ENCODE results near the gene ZNF397.

The ZNF397 gene

DNA sequence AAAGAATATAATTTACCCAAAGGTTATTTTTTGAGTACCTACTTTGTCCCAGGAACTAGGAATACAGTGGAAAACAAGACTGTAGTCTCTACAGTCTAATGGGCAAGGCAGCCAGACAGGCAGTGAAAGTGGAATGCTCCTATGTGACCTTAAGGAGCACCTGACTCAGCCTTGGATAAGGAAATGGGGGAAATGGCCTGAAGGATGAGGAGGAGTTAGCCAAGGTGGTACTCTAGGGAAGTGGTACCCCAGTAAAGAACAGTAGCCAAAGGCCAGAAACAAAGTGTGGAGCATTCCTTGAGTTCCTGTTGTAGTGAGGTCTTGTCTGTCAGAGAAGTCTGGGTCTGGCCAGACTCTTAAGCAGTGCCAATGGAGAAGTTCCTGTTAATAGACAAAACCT lies 6.0 kb downstream of the ZNF397 start:
- DNase-seq (ENCODE audit: low spot score) = no peak

DNA sequence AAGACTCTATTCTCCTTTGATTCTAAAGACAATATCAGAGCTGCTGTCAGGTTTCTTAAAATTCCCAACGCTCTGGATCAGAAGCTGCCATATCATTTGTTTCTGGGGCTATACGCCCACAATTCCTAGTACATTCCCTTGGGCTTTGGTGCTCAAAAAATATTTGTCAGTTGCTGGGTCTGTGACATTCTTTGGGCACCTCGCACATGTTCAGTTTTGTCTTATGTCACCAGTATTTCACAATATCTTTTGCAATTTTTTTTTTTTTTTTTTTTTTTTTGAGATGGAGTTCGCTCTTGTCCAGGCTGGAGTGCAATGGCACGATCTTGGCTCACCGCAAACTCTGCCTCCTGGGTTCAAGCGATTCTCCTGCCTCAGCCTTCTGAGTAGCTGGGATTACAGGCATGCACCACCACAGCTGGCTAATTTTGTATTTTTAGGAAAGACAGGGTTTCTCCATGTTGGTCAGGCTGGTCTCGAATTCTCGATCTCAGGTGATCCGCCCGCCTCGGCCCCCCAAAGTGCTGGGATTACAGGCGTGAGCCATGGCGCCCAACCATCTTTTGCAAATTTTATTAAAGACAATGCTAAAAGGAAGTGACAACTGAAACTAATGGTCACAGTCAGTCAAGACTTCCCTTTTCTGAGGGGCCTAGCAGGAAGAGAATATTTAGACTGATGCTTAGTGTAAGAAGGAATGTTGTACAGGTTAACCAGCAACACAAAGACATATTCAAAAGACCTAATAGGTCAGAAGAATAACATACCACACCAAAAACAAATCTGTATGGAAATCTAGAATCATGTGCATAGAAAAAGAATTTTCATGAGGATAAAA lies 6.8 kb downstream of the ZNF397 start:
- DNase-seq (ENCODE audit: low spot score) = no peak

DNA sequence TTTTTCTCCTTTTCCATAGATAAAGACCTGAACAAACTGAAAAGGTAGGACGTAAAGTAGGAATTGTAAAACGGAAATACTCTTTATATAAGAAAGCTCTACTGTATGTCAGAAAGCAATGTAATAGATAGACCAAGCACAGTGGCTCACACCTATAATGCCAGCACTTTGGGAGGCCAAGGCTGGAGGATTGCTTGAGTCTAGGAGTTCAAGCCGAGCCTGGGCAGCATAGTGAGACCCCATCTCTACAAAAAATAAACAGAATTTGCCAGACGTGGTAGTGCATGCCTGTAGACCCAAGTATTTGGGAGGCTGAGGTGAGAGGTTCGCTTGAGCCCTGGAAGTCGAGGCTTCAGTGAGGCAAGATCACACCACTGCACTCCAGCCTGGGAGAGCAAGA lies 7.6 kb downstream of the ZNF397 start:
- DNase-seq (ENCODE audit: low spot score) = no peak

DNA sequence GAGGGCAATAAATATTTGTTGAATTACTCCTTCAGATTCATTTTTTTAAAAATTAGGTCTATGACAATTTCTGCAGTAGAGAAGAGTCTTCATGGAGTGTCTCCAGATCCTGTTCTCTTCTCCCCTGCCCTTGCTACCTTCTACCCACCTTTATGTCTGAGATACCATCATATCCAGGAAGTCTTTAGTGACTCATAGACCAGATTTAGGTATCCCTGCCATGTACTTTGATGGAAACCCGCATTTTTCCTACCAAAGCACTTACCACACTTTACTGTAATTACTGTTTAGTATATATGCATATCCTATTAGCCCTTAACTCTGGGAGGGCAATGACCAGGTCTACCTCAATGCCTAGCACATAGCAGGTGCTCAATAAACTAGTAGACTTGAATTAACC lies 11.6 kb downstream of the ZNF397 start:
- DNase-seq (ENCODE audit: low spot score) = no peak

DNA sequence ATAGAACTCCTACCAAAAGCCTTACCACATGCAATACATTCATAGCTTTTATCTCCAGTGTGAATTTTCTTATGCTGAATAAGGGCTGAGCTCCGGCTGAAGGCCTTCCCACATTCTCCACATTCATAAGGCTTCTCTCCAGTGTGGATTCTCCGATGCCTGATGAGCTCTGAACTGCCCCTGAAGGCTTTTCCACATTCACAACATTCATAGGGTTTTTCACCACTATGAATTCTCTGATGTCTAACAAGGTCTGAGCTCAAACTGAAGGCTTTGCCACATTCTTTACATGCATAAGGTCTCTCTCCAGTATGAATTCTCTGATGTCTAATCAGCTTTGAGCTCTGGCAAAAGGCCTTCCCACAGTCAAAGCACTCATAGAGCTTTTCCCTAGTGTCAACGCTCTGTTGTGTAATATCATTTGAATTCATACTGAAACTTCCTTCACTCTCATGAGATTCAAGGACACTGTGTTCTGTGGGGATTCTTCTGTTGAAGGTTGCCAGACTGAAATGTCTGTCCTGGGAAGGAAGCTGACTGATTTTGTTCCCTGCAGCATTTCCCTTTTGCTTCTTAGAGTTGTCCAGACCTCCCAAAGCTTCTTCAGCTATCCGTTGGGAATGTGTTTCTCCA lies 12.9 kb downstream of the ZNF397 start:
- DNase-seq (ENCODE audit: low spot score) = no peak

DNA sequence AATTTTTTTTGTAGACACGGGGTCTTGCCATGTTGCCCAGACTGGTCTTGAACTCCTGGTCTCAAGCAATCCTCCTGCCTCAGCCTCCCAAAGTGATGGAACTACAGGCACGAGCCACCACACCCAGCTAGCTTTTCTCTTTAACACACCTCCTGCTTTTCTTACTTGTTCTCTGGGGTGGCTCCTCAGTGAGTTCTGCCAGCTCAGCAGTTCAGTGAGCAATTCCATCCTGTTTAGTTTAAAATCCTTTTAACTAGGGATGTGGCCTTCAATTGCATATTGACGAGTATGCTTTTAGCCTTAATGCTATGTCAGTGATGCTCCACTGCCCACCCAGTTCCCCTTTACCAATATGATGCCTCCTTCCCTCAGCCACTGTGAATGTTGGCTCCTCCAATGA lies 16.1 kb downstream of the ZNF397 start:
- no peak for DNase-seq (ENCODE audit: low spot score)

DNA sequence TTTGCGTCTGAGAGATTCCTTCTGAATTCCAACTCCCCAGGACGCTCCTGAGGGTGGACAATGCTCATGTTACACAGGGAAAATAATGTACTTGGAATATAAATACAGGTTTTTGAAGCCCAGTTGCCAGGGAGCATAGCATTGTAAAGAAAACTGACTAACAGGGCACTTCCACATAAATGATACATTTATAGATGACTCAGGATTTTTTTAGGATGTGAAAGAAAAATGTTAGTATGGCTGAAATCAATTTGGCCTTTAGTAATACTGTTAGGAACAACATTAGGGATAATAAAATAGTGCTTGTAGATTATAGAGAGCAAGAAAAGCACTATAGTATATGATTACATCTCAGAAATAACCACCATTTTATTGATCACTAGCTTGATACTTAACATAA lies 23.6 kb downstream of the ZNF397 start:
- no peak for DNase-seq (ENCODE audit: low spot score)

DNA sequence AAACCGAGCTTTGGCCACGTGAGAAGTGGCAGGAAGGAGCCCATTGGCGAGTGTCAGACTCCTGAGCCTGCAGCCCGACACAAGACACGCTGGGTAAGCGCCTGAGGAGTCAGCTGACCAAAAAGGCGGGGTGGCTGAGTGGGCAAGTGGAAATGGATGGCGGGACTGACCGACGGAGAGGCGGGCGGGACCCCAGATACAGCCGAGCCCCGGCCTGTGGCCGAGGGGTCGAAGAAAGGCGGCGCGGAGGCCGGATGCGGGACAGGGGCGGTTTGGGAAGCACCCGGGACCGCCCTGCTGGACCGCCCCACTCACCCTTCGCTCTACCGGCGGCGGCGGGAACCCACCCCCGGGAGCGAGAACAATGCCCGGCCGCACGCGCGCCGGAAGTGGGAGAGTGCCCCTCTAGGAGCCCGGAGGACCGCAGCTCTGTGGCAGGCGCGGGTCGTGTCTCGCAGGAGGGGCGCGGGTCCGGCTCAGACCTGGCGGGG lies 26.4 kb downstream of the ZNF397 start:
- DNase-seq (ENCODE audit: low spot score) = no peak

DNA sequence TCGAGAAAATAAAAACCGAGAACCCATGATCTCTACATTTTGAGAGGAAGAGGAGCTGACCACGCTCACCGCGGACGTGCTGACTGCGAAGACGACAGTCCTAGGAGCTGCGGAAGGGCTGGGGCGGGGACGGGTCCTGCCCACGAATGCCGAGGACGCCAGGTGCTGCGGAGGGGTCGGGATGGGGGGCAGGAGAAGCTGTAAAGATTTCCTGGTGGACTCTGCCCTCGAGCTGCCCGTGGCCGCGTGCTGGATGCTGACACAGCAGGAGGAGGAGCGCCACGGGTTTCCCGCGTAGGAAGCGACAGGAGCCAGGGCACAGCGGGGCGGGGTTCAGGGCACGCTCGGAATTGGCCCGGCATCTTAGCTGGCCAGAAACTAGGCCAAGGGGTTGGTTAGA lies 27.0 kb downstream of the ZNF397 start:
- DNase-seq (ENCODE audit: low spot score) = no peak

DNA sequence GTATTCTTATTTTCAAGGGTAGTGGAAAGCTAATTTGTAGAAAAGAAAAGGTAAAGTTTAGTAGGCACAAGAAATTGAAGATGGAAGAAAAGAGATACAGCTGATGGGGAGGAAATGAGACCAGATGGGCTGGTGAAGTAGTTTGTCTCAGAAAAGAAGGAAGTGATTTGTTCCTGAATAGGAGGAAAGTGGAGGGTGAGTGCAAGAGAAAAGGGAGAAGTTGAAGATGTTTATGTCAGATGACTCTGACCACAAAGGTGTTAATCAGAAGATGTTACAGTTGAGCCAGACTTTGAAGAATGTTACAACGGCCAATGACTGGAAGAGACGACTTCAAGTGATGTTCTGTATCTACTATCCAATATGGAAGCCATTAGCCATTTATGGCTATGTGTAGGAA lies 28.0 kb downstream of the ZNF397 start:
- no peak for DNase-seq (ENCODE audit: low spot score)

DNA sequence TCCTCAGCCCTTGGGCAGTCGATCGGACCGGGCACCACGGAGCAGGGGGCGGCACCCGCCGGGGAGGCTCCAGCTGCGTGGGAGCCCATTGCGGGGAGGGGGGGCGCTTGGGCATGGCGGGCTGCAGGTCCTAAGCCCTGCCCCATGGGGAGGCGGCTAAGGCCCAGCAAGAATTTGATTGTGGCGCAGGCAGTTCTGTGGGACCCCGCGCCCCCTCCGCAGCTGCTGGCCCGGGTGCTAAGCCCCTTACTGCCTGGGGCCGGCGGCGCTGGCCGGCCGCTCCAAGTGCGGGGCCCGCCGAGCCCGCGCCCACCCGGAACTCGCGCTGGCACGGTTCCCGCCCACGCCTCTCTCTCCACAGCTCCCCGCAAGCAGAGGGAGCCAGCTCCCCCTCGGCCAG lies 30.8 kb downstream of the ZNF397 start:
- DNase-seq (ENCODE audit: low spot score) = no peak

DNA sequence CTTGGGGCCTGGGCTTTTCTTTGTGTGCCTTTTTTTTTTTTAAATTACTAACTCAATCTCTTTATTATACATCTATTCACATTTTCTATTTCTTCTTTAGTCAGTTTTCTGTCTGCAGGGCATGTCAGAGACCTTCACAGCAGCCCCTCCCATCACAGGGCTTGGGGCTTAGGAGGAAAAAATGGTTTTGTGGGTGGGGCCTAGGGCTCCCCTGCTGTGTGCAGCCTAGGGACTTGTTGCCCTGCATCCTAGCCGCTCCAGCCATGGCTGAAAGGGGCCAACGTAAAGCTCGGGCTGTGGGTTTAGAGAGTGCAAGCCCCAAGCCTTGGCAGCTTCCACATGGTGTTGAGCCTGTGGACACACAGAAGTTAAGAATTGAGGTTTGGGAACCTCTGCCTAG lies 35.4 kb downstream of the ZNF397 start:
- no peak for DNase-seq (ENCODE audit: low spot score)

DNA sequence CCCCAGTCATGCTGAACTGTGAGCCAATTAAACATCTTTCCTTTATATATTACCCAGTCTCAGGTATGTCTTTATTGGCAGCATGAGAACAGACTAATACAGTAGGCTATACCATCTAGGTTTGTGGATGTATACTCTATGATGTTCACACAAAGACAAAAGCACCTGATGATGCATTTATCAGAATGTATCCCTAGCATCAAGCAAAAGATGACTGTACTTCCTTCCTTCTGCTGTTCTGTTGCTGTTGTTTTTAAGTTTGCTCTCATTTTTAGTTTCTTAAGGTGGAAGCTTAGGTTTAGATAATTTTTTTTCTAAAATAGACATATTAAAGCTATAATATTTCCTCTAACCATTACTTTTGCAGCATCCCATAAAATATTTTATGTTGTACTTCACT lies 36.8 kb downstream of the ZNF397 start:
- DNase-seq (ENCODE audit: low spot score) = no peak

DNA sequence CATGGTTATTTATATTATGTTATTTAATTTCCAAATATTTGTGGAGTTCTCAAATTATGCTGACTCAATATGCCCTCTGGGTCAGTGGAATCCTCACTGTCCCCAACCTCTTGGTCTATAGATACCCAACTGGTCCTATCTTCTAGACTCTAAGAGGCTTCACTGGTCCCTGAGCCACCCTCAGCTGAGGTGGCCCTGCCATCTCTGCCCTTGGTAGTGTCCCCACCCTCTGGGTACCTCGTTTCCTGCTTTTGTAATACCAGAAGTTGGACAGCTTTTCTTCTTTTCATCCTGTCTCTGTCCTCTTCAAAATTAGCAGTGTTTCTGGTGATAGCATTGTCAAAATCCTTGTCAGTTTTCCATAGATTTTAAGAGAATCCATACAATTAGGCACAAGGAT lies 37.3 kb downstream of the ZNF397 start:
- DNase-seq (ENCODE audit: low spot score) = no peak

DNA sequence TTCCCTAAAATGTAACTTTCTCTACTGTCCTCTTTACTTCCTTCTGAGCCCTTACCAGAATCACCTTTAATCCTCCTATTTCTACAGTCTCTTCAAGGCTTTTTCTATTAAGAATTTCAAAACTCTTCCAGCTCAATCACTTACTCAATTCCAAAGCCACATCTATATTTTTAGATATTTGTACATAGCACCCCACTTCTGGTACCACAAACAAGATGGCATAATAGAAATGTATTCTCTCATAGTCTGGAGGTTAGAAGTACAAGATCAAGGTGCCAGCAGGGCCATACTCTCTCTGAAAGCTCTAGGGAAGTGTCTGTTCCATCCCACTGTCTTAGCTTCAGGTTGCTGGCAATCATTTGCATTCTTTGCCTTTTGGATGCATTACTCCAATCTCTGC lies 38.1 kb downstream of the ZNF397 start:
- DNase-seq (ENCODE audit: low spot score) = no peak

DNA sequence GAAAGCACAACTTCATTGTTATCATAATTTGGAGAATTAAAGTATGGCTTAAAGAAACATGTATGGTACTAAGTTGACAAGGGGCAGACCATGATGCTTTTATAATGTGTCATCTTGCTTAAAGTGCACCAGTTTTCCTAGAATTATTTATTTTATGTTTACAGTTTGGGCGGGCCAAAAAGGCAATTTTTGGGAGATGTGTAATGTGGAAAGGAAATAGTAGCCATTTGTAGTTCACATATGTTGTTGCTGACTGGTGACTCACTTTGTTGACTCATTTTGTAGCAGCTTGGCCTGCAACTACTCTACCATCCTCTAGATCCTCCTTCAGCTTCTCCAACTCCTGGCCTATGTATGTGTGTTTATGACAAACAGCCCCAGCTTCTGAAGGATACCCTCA lies 41.5 kb downstream of the ZNF397 start:
- DNase-seq (ENCODE audit: low spot score) = no peak

DNA sequence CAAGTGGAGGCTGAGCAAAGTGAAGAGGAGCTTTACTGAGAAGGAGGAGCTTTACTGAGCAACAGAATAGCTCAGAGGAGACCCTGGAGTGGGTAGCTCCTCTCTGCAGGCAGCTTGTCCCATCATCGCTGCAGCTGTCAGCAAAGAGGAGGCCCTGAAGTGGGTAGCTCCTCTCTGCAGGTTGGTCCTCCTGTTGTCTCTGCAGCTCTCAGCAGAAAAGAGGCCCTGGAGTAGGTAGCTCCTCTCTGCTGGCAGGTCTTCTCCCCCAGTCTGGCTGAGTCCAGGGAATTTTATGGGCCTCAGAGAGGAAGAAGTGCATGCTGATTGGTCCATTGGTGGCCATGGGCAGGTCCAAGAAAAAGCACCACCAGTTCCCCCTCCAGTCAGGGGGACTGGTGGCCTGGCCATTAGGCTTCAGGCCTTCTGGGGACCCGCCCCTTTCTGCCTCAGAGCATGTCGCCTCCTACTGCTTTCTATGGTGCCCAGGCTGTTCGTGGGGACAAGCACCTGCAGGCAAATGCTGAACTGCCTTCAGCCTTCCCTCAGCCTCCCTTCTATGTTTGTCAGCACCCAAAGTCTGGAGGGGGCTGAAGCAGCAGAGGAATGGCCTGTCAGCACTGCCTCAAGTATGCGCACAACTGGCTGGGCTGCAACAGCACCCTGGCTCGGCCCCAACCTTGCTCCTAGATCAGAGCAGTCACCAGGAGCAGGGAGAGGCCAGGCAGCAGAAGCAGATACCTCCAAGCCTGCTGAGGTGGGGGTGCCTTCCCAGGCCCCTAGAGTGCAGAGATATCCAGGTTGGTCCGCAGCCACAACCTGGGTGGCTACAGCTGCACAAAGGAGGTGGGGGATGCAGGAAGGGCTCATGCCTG lies 43.3 kb downstream of the ZNF397 start:
- DNase-seq (ENCODE audit: low spot score) = no peak

DNA sequence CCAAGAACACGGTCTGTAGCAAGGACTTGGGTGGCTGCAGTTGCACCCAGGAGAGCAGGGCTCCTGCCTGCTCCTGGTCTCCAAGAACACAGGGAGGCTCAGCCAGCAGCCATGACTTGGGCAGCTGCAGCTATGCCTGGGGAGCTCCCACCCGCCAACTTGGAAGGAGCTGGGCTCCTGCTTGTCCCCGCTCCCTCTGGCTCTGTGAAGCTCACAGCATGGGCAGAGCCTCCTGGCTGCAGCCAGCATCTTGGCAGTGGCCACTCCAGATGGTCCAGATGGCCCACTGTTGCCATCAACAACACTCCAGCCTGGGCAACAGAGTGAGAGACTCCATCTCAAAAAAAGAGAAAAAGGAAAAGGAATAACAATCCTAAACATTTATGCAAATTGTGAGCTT lies 44.0 kb downstream of the ZNF397 start:
- no peak for DNase-seq (ENCODE audit: low spot score)

DNA sequence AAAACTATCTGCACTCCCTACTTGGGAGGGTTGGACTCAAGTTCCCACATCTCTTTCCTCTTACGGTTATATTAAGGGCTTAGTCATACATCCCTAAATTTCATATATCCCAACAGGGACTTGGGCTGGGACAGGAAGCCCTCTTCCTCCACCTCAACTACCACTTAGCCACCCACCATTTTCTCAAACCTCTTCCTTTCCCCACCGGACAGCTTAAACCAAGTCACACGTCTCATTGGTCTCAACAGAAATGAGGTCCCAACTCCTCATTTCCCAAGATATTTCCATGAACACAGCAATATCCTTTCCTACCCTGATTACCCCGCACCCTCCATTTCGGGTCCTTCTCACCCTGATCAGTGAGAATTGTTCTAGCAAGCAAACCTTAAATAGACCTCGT lies 48.5 kb downstream of the ZNF397 start:
- DNase-seq (ENCODE audit: low spot score) = no peak

DNA sequence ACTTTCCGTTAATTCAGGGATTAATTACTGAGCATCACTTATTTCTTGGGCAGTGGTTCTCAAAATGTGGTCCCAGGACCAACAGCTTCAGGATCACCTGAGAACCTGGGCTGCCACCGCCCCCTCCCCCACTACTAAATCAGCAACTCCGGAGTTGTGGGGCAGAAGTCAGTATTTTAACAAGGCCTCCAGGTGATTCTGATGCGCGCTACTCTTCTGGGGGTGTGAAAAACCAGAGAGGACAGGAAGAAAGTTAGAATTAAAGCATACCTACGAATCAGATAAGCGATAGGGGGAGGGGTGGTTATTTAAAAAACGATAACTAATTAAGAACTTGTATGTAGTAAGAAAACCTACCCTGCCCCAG lies 48.9 kb downstream of the ZNF397 start:
- no peak for DNase-seq (ENCODE audit: low spot score)

DNA sequence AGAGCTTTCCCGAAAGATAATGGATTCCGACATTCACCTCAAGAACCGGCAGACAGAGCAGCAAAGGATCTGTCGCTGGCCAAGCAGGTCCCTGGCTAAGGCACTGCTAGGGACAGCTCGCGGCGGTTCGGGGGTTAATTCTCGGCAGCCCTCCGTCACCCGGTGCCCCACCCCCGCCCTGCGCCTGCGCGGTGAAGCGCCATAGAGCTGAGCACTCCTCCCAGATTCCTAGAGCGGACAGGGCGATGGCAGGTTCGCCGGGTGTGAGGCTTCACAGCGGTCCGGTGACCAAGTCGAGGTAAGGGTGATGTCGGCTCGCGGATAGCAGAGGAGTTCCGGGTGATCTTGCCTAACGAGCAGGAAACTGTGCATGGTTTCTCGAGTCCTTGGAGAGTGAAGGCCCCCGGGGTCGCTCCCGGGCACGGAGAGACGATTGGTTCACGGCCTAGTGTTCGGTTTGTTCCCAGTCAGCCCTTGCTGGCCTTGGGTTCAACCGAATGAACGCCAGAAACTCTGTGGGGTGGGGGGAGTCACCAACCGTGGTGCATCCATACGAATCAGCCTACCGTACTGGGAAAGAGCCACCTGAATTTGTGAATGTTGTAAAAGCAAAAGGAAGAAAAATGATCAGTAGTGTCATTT lies 49.4 kb downstream of the ZNF397 start, which contains the start of gene ZSCAN30:
ZSCAN30 (minus strand) TSS at position 136 of the 642 bp plus-strand sequence. CDS start 25,877 bp downstream, outside the sequence.
- peak; percentile 92 for DNase-seq (ENCODE audit: low spot score)

DNA sequence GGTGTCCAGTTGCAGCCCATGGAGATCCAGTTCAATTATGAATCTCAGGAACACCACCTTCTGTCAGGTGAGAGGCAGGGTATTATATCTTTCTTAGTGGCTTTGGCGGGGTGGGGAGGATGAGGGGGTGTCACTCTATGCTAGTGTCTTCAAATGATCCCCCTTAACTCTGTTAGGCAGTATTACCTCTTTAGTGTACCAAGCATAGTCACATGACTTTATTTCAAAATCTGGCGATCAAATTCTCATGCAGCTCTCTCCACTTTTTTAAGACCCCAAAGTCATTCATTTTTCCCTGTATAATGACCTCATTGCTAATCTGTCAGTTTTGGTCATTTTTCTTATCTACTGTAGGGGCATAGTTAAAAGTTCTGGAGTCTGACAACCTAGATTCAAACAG lies 50.3 kb downstream of the ZNF397 start:
- peak; percentile 9 for DNase-seq (ENCODE audit: low spot score)

Data from hematopoietic multipotent progenitor cell treated with erythropoietin and hydrocortisone succinate and interleukin-3 and kit ligand, for 17 days (in vitro differentiated cells).